ENCODE data around the gene PFKFB2. TPM values are rescaled to one million over a fixed set of nuclear protein-coding genes. Genes with fewer than 3 reads are reported as not detected.

PFKFB2 gene
- total RNA-seq, 1 experiment from 2014 or later = 16.8 TPM

DNA sequence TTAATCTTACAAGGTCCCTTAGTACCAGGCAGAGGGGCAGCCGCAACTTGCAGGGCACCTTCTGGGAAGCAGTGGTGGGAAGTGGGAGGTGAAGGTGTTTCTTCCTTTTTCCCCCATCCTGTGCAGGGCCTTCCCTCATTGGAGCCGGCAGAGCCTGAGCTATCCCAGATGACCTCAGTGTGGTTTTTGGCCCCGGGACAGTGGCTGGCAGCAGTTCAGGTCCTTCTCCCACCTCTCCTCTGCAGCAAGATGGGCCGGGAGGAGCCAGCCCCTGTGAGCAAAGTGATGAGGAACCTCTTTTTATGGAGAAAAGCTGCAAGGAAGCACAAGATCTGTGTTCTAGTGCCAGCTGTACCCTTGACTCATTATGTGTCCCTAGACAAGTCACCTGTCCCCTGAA, 6.8 kb downstream of the PFKFB2 start (continued):
- TF ChIP-seq, protein P1, sequence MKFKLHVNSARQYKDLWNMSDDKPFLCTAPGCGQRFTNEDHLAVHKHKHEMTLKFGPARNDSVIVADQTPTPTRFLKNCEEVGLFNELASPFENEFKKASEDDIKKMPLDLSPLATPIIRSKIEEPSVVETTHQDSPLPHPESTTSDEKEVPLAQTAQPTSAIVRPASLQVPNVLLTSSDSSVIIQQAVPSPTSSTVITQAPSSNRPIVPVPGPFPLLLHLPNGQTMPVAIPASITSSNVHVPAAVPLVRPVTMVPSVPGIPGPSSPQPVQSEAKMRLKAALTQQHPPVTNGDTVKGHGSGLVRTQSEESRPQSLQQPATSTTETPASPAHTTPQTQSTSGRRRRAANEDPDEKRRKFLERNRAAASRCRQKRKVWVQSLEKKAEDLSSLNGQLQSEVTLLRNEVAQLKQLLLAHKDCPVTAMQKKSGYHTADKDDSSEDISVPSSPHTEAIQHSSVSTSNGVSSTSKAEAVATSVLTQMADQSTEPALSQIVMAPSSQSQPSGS (CRISPR knock-in tag; IDR thresholded peaks at IDR 0.05; ENCODE audit: borderline replicate concordance, low read depth) = no peak
- no peak for TF ChIP-seq EMX1 (CRISPR knock-in tag; IDR thresholded peaks at IDR 0.05)

DNA sequence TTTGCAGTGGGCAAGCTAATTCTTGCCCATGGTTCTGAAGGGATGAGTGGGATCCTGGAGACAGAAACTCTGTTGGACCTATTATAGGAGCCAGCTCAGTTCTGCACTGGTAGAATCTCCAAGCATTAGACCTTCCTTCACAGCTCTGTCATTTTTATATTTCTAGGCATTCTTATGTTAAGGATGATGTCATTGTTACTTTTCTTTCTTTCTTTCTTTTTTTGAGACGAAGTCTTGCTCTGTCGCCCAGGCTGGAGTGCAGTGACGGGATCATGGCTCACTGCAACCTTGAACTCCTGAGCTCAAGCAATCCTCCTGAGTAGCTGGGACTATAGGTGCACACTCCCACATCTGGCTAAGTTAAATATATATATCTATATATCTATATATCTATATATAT, 7.5 kb downstream of the PFKFB2 start:
- no peak for TF ChIP-seq CDX4 (CRISPR knock-in tag; IDR thresholded peaks at IDR 0.05; ENCODE audit: borderline replicate concordance)
- no peak for TF ChIP-seq ZNF232 (CRISPR knock-in tag; IDR thresholded peaks at IDR 0.05)
- TF ChIP-seq NR1H2 (CRISPR knock-in tag; IDR thresholded peaks at IDR 0.05) = no peak
- no peak for TF ChIP-seq IRF2 (CRISPR knock-in tag; IDR thresholded peaks at IDR 0.05; ENCODE audit: borderline replicate concordance, low read depth)
- TF ChIP-seq ZNF423 (CRISPR knock-in tag; IDR thresholded peaks at IDR 0.05) = no peak
- TF ChIP-seq SOX15 (CRISPR knock-in tag; IDR thresholded peaks at IDR 0.05) = no peak
- TF ChIP-seq, protein P2, sequence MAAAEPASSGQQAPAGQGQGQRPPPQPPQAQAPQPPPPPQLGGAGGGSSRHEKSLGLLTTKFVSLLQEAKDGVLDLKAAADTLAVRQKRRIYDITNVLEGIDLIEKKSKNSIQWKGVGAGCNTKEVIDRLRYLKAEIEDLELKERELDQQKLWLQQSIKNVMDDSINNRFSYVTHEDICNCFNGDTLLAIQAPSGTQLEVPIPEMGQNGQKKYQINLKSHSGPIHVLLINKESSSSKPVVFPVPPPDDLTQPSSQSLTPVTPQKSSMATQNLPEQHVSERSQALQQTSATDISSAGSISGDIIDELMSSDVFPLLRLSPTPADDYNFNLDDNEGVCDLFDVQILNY (CRISPR knock-in tag; IDR thresholded peaks at IDR 0.05) = no peak
- no peak for TF ChIP-seq ZNF317 (CRISPR knock-in tag; IDR thresholded peaks at IDR 0.05; ENCODE audit: borderline replicate concordance, low read depth)
- TF ChIP-seq FOXP1 (CRISPR knock-in tag; IDR thresholded peaks at IDR 0.05; ENCODE audit: borderline replicate concordance) = no peak
- TF ChIP-seq KAT7 (CRISPR knock-in tag; IDR thresholded peaks at IDR 0.05; ENCODE audit: borderline replicate concordance) = no peak
- TF ChIP-seq ZNF671 (CRISPR knock-in tag; IDR thresholded peaks at IDR 0.05) = no peak
- no peak for TF ChIP-seq OVOL2 (CRISPR knock-in tag; IDR thresholded peaks at IDR 0.05; ENCODE audit: borderline replicate concordance)
- TF ChIP-seq SMAD3 (CRISPR knock-in tag; IDR thresholded peaks at IDR 0.05; ENCODE audit: borderline replicate concordance) = no peak
- TF ChIP-seq ERG (CRISPR knock-in tag; IDR thresholded peaks at IDR 0.05) = no peak
- H3K4me3 Mint-ChIP-seq = no peak overlapping the region
- DNase-seq (ENCODE audit: low spot score) = no peak
- no peaks in the 10 kb centered on the region for H3K27me3 Mint-ChIP-seq (ENCODE audit: low read depth)
- ChIA-PET CTCF (interaction anchor here (1.3 to 1.6 kb wide), 2 partner anchors 11 to 28 kb away, joined by 4 to 5 read pairs; partner anchors contain the start of gene C1orf116), POLR2A (no interaction called here)
- H3K27ac Mint-ChIP-seq = no peak overlapping the region
- ATAC-seq = no peak
- no peaks in the 10 kb centered on the region for H3K9me3 Mint-ChIP-seq
- peaks cover 11% of the 10 kb centered on the region; the same call in 1 of the 2 replicates for H3K4me1 Mint-ChIP-seq
- H3K36me3 Mint-ChIP-seq = peaks cover 46% of the 10 kb centered on the region

DNA sequence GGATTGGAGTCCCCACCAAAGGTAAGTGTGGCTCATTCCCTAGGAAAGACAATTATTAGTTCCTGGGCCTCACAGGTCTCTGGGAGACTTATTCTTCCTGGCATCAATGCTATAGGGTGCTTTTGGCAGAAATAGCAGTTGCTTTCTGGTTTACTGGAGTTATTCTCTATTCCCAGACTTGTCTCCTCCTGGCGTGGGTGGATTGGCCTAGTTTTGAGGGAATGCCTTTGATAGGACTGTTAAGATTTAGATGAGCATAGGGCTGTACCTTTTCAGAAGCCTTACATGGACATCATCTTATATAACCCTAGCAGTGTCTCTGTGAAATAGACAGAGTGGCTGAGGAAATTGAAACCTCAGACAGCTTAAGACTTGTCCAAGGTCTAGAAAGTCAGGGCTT, 9.0 kb downstream of the PFKFB2 start:
- Mint-ChIP-seq H3K9me3 (no peaks in the 10 kb centered on the region), H3K4me1 (peaks cover 11% of the 10 kb centered on the region; the same call in 1 of the 2 replicates), H3K4me3 (no peak overlapping the region), H3K36me3 (peaks cover 51% of the 10 kb centered on the region), H3K27me3 (ENCODE audit: low read depth) (no peaks in the 10 kb centered on the region), H3K27ac (no peak overlapping the region)
- DNase-seq (ENCODE audit: low spot score) (no peak), ATAC-seq (no peak)
- ChIA-PET CTCF (no interaction called here), POLR2A (interaction anchor here (1.2 kb wide), 1 partner anchor 9 kb away, joined by 3 read pairs; the partner anchor contains the start of gene PFKFB2)
- TF ChIP-seq, protein P3, sequence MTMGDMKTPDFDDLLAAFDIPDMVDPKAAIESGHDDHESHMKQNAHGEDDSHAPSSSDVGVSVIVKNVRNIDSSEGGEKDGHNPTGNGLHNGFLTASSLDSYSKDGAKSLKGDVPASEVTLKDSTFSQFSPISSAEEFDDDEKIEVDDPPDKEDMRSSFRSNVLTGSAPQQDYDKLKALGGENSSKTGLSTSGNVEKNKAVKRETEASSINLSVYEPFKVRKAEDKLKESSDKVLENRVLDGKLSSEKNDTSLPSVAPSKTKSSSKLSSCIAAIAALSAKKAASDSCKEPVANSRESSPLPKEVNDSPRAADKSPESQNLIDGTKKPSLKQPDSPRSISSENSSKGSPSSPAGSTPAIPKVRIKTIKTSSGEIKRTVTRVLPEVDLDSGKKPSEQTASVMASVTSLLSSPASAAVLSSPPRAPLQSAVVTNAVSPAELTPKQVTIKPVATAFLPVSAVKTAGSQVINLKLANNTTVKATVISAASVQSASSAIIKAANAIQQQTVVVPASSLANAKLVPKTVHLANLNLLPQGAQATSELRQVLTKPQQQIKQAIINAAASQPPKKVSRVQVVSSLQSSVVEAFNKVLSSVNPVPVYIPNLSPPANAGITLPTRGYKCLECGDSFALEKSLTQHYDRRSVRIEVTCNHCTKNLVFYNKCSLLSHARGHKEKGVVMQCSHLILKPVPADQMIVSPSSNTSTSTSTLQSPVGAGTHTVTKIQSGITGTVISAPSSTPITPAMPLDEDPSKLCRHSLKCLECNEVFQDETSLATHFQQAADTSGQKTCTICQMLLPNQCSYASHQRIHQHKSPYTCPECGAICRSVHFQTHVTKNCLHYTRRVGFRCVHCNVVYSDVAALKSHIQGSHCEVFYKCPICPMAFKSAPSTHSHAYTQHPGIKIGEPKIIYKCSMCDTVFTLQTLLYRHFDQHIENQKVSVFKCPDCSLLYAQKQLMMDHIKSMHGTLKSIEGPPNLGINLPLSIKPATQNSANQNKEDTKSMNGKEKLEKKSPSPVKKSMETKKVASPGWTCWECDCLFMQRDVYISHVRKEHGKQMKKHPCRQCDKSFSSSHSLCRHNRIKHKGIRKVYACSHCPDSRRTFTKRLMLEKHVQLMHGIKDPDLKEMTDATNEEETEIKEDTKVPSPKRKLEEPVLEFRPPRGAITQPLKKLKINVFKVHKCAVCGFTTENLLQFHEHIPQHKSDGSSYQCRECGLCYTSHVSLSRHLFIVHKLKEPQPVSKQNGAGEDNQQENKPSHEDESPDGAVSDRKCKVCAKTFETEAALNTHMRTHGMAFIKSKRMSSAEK (CRISPR knock-in tag; IDR thresholded peaks at IDR 0.05; ENCODE audit: borderline replicate concordance) = no peak
- TF ChIP-seq, protein P4, sequence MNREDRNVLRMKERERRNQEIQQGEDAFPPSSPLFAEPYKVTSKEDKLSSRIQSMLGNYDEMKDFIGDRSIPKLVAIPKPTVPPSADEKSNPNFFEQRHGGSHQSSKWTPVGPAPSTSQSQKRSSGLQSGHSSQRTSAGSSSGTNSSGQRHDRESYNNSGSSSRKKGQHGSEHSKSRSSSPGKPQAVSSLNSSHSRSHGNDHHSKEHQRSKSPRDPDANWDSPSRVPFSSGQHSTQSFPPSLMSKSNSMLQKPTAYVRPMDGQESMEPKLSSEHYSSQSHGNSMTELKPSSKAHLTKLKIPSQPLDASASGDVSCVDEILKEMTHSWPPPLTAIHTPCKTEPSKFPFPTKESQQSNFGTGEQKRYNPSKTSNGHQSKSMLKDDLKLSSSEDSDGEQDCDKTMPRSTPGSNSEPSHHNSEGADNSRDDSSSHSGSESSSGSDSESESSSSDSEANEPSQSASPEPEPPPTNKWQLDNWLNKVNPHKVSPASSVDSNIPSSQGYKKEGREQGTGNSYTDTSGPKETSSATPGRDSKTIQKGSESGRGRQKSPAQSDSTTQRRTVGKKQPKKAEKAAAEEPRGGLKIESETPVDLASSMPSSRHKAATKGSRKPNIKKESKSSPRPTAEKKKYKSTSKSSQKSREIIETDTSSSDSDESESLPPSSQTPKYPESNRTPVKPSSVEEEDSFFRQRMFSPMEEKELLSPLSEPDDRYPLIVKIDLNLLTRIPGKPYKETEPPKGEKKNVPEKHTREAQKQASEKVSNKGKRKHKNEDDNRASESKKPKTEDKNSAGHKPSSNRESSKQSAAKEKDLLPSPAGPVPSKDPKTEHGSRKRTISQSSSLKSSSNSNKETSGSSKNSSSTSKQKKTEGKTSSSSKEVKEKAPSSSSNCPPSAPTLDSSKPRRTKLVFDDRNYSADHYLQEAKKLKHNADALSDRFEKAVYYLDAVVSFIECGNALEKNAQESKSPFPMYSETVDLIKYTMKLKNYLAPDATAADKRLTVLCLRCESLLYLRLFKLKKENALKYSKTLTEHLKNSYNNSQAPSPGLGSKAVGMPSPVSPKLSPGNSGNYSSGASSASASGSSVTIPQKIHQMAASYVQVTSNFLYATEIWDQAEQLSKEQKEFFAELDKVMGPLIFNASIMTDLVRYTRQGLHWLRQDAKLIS (CRISPR knock-in tag; IDR thresholded peaks at IDR 0.05; ENCODE audit: borderline replicate concordance) = no peak
- TF ChIP-seq ZMAT4 (CRISPR knock-in tag; IDR thresholded peaks at IDR 0.05) (no peak), ERG (CRISPR knock-in tag; IDR thresholded peaks at IDR 0.05) (no peak)

Measured in WTC11 (cell line).